Activated T-cell treated with anti-CD3 and anti-CD28 coated beads for 4 hours (primary cell): ENCODE measurements around the gene ANAPC2.
A peak's percentile ranks its signal among the peaks of the same experiment; 100 is the strongest.

Source experiments
- DNase-seq: peaks from one replicate; pipeline ENCODE4 v3.0.0-alpha.2; 2020

The ANAPC2 gene

DNA sequence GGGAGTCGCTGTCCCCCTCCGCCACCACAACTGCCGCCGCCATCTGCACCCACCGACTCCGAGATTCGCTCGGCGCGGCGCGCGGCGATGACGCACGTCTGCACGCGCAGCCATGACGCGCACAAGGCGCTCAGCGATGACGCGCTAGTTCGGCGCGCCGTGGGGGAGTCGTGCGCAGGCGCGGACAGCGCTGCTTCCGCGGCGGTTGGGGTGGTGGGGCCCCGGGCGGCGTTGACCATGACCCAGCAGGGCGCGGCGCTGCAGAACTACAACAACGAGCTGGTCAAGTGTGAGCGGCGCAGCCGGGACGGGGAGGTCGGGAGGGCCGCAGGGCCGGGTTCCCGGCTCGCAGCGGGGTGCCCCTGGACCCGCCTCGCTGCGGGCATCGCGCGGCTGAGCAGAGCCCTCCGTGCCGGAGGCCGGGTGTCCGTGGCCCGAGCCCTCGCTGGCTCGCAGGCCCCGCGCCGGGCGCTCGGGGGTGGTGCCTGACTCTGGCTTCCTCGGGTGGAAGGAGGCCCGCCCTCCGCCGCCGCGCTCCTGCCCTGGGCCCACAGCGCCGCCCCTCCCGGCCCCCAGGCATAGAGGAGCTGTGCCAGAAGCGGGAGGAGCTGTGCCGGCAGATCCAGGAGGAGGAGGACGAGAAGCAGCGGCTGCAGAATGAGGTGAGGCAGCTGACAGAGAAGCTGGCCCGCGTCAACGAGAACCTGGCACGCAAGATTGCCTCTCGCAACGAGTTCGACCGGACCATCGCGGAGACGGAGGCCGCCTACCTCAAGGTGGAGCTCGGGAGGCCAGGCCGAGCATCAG, at the start of gene ANAPC2, which contains the start of gene SSNA1:
TSS of gene ANAPC2 (minus strand) at position 71 of the 807 bp plus-strand sequence. CDS start at position 43, 28 bp downstream.
TSS of gene SSNA1 (plus strand) at position 187 of the 807 bp plus-strand sequence. CDS start at position 238, 51 bp downstream.
- DNase-seq = peak; percentile 93

GRCh38 chr9:137236936-137237421, 48.6 kb upstream of the ANAPC2 start:
- DNase-seq = no peak

GRCh38 chr9:137236238-137236935, 48.0 kb upstream of the ANAPC2 start:
- peak; percentile 90 for DNase-seq

DNA sequence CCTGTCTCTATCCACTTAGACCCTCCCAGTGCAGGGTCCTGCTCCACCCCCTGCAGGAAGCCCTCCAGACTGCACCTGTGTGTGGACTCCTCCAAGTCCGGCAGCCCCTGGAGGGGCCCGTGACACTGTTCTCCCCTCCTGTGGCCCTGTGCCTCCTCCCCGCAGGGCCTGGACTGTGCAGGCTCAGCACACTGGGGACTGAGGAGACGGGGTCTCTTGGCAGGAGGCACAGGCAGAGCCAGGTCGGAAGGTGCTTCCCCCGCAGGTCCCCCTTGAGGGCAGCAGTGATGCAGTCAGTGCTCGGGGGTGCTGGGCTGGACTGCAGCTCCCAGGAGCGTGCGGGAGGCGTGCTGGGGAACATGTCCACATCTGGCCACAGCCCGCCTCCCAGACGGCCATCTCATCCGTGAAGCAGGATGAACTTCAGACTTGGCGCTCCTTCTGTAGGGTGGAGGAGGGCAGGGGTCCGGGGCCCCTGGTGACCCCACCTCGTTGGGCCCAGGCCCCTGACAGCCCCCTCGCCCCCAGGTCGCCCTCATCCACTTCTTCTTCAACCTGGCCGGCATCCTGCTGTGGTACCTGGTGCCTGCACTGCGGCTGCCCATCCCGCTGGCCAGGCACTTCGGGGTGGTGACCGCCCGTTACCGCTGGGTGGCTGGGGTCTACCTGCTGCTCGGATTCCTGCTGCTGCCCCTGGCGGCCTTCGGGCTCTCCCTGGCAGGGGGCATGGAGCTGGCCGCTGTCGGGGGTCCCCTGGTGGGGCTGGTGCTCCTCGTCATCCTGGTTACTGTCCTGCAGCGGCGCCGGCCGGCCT, 47.3 kb upstream of the ANAPC2 start:
- DNase-seq = no peak

GRCh38 chr9:137234758-137235423, 46.5 kb upstream of the ANAPC2 start:
- no peak for DNase-seq

DNA sequence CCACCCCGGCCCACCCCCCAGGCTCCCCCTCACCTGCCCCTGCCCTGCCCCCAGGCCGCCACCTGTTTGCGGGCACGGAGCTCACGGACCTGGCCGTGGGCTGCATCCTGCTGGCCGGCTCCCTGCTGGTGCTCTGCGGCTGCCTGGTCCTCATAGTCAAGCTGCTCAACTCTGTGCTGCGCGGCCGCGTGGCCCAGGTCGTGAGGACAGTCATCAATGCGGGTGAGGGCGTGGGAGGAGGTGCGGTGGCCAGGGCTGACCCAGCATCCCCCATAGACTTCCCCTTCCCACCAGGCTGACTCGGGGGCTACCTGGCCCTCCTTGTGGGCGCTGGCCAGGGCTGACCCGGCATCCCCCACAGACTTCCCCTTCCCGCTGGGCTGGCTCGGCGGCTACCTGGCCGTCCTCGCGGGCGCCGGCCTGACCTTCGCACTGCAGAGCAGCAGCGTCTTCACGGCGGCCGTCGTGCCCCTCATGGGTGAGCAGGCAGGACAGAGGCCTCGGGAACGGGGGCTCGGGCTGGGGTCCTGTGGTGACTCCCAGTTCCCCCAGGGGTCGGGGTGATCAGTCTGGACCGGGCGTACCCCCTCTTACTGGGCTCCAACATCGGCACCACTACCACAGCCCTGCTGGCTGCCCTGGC, 45.8 kb upstream of the ANAPC2 start:
- no peak for DNase-seq

DNA sequence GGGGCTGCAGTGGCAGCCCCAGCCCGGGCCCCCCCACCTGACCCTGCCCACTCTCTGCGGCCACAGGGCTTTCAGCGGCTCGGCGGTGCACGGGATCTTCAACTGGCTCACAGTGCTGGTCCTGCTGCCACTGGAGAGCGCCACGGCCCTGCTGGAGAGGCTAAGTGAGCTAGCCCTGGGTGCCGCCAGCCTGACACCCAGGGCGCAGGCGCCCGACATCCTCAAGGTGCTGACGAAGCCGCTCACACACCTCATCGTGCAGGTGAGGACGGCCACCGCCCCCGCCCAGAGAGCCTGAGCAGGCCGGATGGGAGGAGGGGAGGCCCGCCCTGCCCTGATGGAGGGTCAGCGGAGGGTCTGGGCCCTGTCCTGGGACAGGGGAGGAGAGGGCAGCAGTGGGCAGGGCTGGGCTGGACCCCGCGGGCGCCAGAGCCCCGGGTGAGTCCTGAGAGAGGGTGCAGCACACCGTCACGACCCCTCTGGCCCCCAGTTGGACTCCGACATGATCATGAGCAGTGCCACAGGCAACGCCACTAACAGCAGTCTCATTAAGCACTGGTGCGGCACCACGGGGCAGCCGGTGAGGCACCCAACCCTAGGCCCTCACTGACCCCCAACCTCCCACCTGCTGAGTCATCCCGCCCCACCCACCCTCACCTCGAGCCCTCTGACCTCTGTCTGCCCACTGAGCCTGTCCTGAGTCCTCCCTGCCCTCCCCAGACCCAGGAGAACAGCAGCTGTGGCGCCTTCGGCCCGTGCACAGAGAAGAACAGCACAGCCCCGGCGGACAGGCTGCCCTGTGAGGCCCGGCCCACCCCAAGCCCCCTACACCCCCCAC, 45.0 kb upstream of the ANAPC2 start:
- DNase-seq = no peak

DNA sequence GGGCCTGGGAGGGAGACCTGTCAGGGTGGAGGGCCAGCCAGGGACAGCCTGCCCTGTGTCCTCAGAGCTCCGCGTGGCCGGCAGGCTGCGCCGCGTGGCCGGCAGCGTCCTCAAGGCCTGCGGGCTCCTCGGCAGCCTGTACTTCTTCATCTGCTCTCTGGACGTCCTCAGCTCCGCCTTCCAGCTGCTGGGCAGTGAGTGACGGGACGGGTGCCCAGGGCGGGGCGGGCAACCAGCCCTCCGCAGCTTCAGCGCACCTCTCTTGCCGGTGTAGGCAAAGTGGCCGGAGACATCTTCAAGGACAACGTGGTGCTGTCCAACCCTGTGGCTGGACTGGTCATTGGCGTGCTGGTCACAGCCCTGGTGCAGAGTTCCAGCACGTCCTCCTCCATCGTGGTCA, 44.1 kb upstream of the ANAPC2 start:
- no peak for DNase-seq

GRCh38 chr9:137232101-137232500, 43.7 kb upstream of the ANAPC2 start:
- no peak for DNase-seq

GRCh38 chr9:137231372-137232039, 43.1 kb upstream of the ANAPC2 start:
- DNase-seq = no peak

DNA sequence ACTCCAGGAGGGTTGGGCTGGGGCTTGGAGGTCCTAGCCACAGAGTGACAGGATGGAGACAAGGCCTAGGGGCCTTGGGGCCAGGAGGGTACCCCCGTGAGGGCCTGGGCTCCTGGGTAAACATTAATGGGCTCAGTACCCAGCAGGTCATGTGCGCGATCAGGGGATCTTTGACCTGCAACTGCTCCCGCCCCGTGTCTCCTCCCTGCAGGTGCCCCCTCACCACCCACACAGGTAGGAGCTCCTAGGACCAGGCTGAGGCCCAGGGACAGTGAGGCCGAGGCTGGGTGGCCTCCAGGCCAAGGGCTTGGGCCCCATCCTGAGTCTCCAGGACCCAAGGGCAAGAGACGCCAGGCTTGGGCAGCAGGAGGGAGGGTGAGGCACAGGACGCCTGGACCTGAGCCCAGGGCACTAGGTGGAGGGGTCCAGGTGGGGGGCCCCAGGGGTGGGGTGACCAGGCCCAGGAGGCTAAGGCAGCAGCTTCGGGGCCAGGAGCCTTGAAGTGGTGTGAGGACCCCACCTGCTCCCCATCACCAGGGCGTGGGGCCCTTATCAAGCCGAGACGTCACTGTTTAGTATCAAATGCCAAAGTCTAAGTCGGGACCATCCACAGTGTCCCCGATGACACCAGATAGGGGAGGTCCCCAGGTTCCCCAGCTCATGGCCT, 42.5 kb upstream of the ANAPC2 start, which contains the start of gene SLC34A3:
TSS of gene SLC34A3 (plus strand) at position 197 of the 667 bp plus-strand sequence. CDS start 802 bp downstream, outside the sequence.
- no peak for DNase-seq

GRCh38 chr9:137229903-137230704, 41.7 kb upstream of the ANAPC2 start:
- DNase-seq = no peak

DNA sequence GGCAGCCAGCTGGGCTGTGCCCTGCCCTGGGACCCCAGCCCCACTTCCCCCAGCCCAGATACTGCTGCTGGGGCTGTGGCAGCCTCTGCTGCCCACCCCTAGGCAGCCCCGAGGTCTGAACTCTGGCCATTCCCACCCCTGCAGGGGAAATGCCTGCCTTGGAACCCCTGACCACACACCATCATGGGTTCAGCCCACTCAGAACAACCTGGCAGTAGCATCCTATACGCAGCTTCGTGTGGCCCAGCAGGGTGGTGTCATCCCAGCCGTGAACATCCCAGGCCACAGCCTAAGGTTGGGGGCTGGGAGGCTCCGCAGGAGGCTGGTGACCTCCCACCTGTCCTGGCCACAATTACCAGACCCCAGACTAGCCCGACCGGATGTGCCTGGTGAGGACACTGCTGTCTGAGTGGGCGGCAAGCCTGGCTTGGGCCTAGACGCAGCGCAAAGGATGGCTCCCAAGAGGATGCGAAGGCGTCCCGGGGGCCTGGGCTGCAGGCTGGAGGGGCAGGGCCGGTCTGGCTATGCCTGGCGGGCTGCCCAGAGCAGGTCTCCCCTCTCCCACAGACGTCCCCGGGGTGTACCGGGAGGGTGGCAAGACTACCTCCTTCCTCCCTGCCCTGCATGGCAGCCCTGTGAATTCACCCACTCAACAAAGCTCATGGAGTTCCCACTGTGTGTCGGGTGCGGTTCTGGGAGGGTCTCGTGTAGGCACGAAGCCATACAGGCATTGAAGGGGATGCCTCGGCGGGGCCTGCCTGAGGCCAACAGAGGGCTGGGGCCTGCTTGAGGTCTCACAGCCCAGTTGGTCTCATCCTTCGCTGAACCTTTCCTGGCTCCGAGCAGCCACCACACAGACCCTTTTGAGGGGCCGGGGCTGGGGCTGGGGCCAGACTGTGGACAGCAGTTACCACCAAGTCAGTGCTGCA, 40.9 kb upstream of the ANAPC2 start:
- no peak for DNase-seq

DNA sequence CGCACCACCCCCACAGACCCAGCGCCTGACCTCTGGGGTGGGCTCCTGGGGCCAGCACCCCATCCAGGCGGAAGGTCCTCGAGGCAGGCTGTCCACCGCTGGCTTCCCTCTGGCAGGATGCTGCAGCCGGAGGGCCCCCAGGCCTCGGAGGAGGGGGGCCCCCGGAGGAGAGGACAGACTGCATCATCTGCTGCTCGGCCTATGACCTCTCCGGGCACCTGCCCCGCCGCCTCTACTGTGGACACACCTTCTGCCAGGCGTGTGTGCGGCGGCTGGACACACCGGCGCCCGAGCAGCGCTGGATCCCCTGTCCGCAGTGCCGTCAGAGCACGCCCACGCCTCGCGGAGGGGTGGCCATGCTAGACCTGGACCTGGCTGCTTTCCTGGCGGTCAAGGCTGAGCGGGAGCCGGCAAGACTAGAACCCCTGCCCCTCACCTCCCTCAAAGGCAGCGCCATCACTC, 40.2 kb upstream of the ANAPC2 start:
- no peak for DNase-seq

GRCh38 chr9:137227853-137228505, 39.6 kb upstream of the ANAPC2 start:
- DNase-seq = no peak

GRCh38 chr9:137227054-137227852, 38.9 kb upstream of the ANAPC2 start, which contains the start of gene RNF224:
Gene RNF224, plus strand, starts transcription at chr9:137227502. Its CDS starts 834 bp downstream, at chr9:137228336.
- DNase-seq = peak; percentile 76
